Activated CD8-positive, alpha-beta T cell treated with anti-CD3 and anti-CD28 coated beads, Interleukin-2, amount 10 ng/mL, durations not matched to agents 7 days and 5 days (primary cell): ENCODE results near the gene SIRT7. TPM values are rescaled to one million over a fixed set of nuclear protein-coding genes. Genes with fewer than 3 reads are reported as not detected.
"Not testable (repeated sequence)": the region's sequence is repeated elsewhere in the genome, so short reads cannot be mapped to it uniquely, and the experiment has no call there.

Source experiments
- ATAC-seq: fragments of 150-1000 bp; cut with Tn5 transposase; one replicate; pipeline ENCODE4 v1.10.0; 2021; ENCODE audit warnings: moderate library complexity
- CTCF ChIA-PET: fragments of 350-600 bp; sonication (Branson Sonifier 250); formaldehyde crosslinking; loops from one replicate; lab custom pipeline; 2021; ENCODE audit warnings: antibody characterized with exemption; lab: Charles Lee
- POLR2A ChIA-PET: fragments of 350-600 bp; sonication (Branson Sonifier 250); formaldehyde crosslinking; loops from one replicate; lab custom pipeline; 2021; ENCODE audit warnings: antibody characterized with exemption; lab: Charles Lee
- DNase-seq: peaks from one replicate; pipeline ENCODE4 v3.0.0-alpha.2; 2020
- H3K27ac Mint-ChIP-seq: one replicate; pipeline ENCODE4 v1.8.0; 2021; ENCODE audit warnings: mild to moderate bottlenecking, mixed read lengths
- H3K27me3 Mint-ChIP-seq: one replicate; pipeline ENCODE4 v1.8.0; 2021; ENCODE audit warnings: low read depth, mixed read lengths
- H3K36me3 Mint-ChIP-seq: one replicate; pipeline ENCODE4 v1.8.0; 2021; ENCODE audit warnings: low read depth, mixed read lengths
- H3K4me1 Mint-ChIP-seq: one replicate; pipeline ENCODE4 v1.8.0; 2021; ENCODE audit warnings: low read depth, mixed read lengths
- H3K4me3 Mint-ChIP-seq: one replicate; pipeline ENCODE4 v1.8.0; 2021; ENCODE audit warnings: mild to moderate bottlenecking, mixed read lengths
- H3K9me3 Mint-ChIP-seq: one replicate; pipeline ENCODE4 v1.8.0; 2022; ENCODE audit warnings: mixed read lengths; ENCODE audit not compliant: insufficient read depth
- total RNA-seq, 2 experiments: library from RNA; stranded (reverse); gene quantifications; one replicate each; pipeline ENCODE4 v1.2.3, GENCODE V29; 2021

Gene SIRT7
- total RNA-seq, 2 experiments from 2014 or later = 55.0 to 63.4 TPM

- Mint-ChIP-seq H3K36me3 (peaks cover 12% of the 10 kb centered on the region), H3K27me3 (no peaks in the 10 kb centered on the region), H3K4me3 (no peak overlapping the region), H3K27ac (no peak overlapping the region), H3K4me1 (peaks cover 37% of the 10 kb centered on the region), H3K9me3 (no peaks in the 10 kb centered on the region)
- POLR2A ChIA-PET = no interaction called here
- no peak for DNase-seq
- CTCF ChIA-PET = interaction anchor here (1.3 kb wide), 1 partner anchor 38 kb away, joined by 3 read pairs; no protein-coding TSS in a partner anchor
- ATAC-seq = no peak
These were observed 4.1 kb upstream of the SIRT7 start for GRCh38 chr17:81921996-81922565.

DNA sequence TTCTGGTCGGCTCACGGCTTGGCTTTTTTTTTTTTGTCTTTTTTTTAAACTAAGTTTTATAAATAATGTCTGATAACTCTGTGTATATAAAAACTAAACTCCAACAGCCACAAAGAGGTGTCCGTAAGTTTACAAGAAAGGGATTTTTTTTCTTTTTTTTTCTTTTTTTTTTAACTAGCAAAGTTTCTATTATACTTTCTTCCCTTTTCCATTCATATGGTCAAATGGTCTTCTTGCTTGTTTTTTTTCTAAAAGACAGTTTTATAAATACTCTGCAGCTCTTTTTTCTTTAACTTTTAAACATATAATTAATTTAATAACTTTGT, 3.5 kb upstream of the SIRT7 start:
- Mint-ChIP-seq H3K4me1 (peaks cover 41% of the 10 kb centered on the region), H3K4me3 (no peak overlapping the region), H3K27ac (no peak overlapping the region), H3K9me3 (no peaks in the 10 kb centered on the region), H3K36me3 (peaks cover 16% of the 10 kb centered on the region), H3K27me3 (no peaks in the 10 kb centered on the region)
- CTCF ChIA-PET = no interaction called here
- DNase-seq (no peak), ATAC-seq (no peak)
- POLR2A ChIA-PET = no interaction called here

DNA sequence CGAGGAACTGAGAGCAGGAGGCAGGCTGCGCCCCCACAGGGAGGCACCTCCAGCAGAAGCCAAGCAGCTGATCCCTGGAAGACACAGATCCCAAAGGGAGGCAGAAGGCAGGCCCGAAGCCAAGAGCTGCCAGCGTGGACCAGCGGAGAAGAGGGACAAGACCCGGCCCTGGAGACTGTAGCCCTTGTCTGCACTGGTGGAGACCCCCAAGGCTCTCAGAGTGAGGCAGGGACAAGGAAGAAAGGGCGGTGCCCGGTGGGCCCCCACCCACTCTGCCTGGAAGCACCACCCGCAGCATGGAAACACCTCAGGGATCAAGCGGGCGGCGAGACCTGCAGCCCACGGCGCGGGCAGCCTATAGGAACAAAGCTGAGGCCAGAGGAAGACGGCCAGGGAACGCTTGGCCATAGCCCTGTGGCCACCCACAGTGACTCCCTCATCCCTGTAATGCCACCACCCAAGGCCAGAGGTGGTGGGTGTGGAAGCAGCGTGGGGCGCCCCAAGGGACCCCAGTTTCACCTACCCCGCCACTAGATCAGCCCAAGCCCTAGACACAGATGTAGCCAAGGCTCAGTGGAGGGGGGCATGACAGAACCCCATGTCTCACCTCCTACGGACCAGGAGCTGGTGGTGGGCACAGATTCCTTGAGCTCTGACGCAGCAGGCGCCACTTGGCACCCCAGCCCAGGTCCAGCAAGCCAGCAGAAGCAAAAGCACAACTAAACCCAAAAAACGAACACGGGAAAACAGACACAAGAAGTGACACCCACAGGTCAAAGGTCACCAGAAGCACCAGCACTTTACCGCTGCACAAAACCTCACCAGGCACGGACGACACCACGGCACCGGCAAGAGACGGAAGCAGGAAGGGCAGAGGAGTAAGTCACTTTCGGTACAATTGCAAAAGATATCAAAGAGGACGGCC, 2.9 kb upstream of the SIRT7 start:
- H3K4me1 Mint-ChIP-seq = peaks cover 38% of the 10 kb centered on the region

GRCh38 chr17:81918832-81919545, 1.0 kb upstream of the SIRT7 start:
- peak overlapping the region; percentile 24 for H3K4me3 Mint-ChIP-seq
- H3K9me3 Mint-ChIP-seq = no peaks in the 10 kb centered on the region
- H3K36me3 Mint-ChIP-seq = peaks cover 33% of the 10 kb centered on the region
- ChIA-PET CTCF (no interaction called here), POLR2A (no interaction called here)
- peak overlapping the region; percentile 71 for H3K27ac Mint-ChIP-seq
- no peak for DNase-seq
- H3K4me1 Mint-ChIP-seq = peaks cover 34% of the 10 kb centered on the region
- no peaks in the 10 kb centered on the region for H3K27me3 Mint-ChIP-seq
- ATAC-seq = no peak

More for the DNA sequence above, 2.9 kb upstream of the SIRT7 start:
- ATAC-seq (no peak), DNase-seq (no peak)
- no peak overlapping the region for H3K4me3 Mint-ChIP-seq
- H3K36me3 Mint-ChIP-seq = peaks cover 20% of the 10 kb centered on the region
- H3K27me3 Mint-ChIP-seq = no peaks in the 10 kb centered on the region
- CTCF ChIA-PET = no interaction called here
- H3K9me3 Mint-ChIP-seq = no peaks in the 10 kb centered on the region
- POLR2A ChIA-PET = interaction anchor here (0.5 to 0.6 kb wide), 2 partner anchors 11 to 66 kb away, joined by 3 read pairs; no protein-coding TSS in a partner anchor
- no peak overlapping the region for H3K27ac Mint-ChIP-seq

GRCh38 chr17:81918333-81918669, 325 bp upstream of the SIRT7 start:
- Mint-ChIP-seq H3K4me3 (peak overlapping the region; percentile 82), H3K4me1 (peaks cover 29% of the 10 kb centered on the region), H3K36me3 (peaks cover 39% of the 10 kb centered on the region), H3K27ac (peak overlapping the region; percentile 71)
- H3K27me3 Mint-ChIP-seq, H3K9me3 Mint-ChIP-seq, POLR2A ChIA-PET, DNase-seq: not testable (repeated sequence)
- peak; percentile 2 for ATAC-seq
- CTCF ChIA-PET = interaction anchor here (0.9 kb wide), 1 partner anchor 41 kb away, joined by 4 read pairs; no protein-coding TSS in a partner anchor

- CTCF ChIA-PET = interaction anchor here (1.1 kb wide), 1 partner anchor 43 kb away, joined by 3 read pairs; no protein-coding TSS in a partner anchor
- Mint-ChIP-seq H3K36me3 (peaks cover 54% of the 10 kb centered on the region), H3K4me1 (peaks cover 35% of the 10 kb centered on the region), H3K27me3 (no peaks in the 10 kb centered on the region), H3K27ac (peak overlapping the region; percentile 16), H3K4me3 (peak overlapping the region; percentile 82), H3K9me3 (no peaks in the 10 kb centered on the region)
- DNase-seq = no peak
- POLR2A ChIA-PET = interaction anchor here (1.1 to 2.2 kb wide), 3 partner anchors 11 to 46 kb away, joined by 3 to 19 read pairs (median 6); partner anchors contain the start of genes ARHGDIA and MAFG
- ATAC-seq = no peak
These were observed 1.6 kb downstream of the SIRT7 start for GRCh38 chr17:81916234-81917001.

DNA sequence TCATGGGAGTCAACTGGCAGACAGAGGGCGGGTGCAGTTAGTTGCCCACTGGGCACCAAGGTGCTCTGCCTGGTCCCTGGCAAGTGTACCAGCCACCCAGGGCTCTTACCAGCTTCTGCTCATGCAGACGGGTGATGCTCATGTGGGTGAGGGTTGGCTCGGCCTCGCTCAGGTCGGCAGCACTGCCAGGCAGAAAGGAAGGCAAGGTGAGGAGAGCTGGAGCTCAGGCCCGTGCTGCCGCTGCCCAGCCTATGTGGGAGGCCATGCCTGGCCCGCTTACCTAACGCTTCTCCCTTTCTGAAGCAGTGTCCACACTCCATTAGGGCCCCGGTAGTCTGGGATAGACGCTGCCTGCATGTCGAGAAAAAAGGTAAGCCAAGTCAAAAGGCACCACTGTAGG, 2.6 kb downstream of the SIRT7 start:
- DNase-seq (no peak), ATAC-seq (no peak)
- H3K27ac Mint-ChIP-seq = no peak overlapping the region
- CTCF ChIA-PET = no interaction called here
- peaks cover 35% of the 10 kb centered on the region for H3K4me1 Mint-ChIP-seq
- POLR2A ChIA-PET = interaction anchor here (0.8 kb wide), 1 partner anchor 11 kb away, joined by 5 read pairs; the partner anchor contains the start of gene MAFG
- peaks cover 51% of the 10 kb centered on the region for H3K36me3 Mint-ChIP-seq
- H3K4me3 Mint-ChIP-seq = no peak overlapping the region
- no peaks in the 10 kb centered on the region for H3K27me3 Mint-ChIP-seq
- no peaks in the 10 kb centered on the region for H3K9me3 Mint-ChIP-seq

DNA sequence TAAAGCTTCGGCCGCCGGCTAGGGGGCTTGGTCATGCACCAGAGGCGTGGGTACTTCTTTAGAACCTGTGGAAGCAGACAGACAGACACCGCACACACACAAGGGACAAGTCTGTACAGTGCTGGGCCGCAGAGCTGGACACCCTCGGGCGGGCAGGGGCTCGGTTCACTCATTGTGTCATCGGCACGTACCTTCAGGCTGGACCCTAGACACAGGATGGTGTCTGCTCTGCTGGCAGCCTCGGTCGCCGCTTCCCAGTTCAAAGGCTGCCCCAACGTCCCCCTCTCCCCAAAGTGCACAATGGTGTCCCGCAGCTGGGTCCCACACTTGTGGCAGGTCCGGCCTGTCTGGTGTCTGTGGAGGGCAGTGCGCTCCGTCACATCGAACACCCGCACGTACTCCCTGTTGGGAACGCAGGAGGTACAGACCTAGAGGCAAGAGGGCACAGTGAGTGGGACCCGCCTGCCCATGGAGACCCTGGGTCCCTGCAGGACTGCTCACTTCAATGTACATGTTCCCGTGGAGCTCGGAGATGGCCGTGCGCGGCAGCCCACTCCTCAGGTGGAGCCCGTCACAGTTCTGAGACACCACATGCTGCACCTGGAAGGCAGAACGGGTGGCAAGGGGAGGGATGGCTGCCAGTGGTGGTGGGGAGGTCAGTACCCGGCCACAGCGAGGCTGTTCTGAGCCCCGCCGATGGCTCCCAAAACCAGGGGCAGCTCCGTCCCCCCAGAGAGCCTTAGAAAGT, 3.7 kb downstream of the SIRT7 start:
- Mint-ChIP-seq H3K9me3 (no peaks in the 10 kb centered on the region), H3K27ac (no peak overlapping the region), H3K36me3 (peaks cover 51% of the 10 kb centered on the region), H3K4me1 (peaks cover 41% of the 10 kb centered on the region), H3K4me3 (no peak overlapping the region), H3K27me3 (no peaks in the 10 kb centered on the region)
- DNase-seq = no peak
- ATAC-seq = no peak
- ChIA-PET POLR2A (no interaction called here), CTCF (interaction anchor here (1.0 kb wide), 1 partner anchor 45 kb away, joined by 3 read pairs; no protein-coding TSS in a partner anchor)

- POLR2A ChIA-PET = no interaction called here
- H3K27ac Mint-ChIP-seq = peak overlapping the region; percentile 22
- no peak for ATAC-seq
These were observed 4.4 kb downstream of the SIRT7 start for GRCh38 chr17:81913394-81914102.

More at GRCh38 chr17:81913394-81914102, 4.4 kb downstream of the SIRT7 start:
- H3K36me3 Mint-ChIP-seq = peaks cover 50% of the 10 kb centered on the region
- CTCF ChIA-PET = interaction anchor here (1.0 to 1.2 kb wide), 2 partner anchors 44 to 46 kb away, joined by 3 to 5 read pairs; no protein-coding TSS in a partner anchor
- H3K9me3 Mint-ChIP-seq = no peaks in the 10 kb centered on the region
- peaks cover 34% of the 10 kb centered on the region for H3K4me1 Mint-ChIP-seq
- no peak overlapping the region for H3K4me3 Mint-ChIP-seq
- no peak for DNase-seq
- no peaks in the 10 kb centered on the region for H3K27me3 Mint-ChIP-seq
